PC-3 (cell line): ENCODE results near the gene DIAPH2.

Source experiments
- EZH2 ChIP-seq: fragments of 300-600 bp; sonication (generic); IDR thresholded peaks from one replicate; pipeline ENCODE4 v1.6.1; 2017; ENCODE audit warnings: antibody characterized with exemption, mild to moderate bottlenecking, low read length; ENCODE audit not compliant: unreplicated experiment
- EZH2phosphoT487 ChIP-seq: fragments of 300-600 bp; sonication (generic); IDR thresholded peaks from 2 replicates; pipeline ENCODE4 v1.6.1; 2018; ENCODE audit warnings: mild to moderate bottlenecking, antibody characterized with exemption, low read length, borderline replicate concordance

DNA sequence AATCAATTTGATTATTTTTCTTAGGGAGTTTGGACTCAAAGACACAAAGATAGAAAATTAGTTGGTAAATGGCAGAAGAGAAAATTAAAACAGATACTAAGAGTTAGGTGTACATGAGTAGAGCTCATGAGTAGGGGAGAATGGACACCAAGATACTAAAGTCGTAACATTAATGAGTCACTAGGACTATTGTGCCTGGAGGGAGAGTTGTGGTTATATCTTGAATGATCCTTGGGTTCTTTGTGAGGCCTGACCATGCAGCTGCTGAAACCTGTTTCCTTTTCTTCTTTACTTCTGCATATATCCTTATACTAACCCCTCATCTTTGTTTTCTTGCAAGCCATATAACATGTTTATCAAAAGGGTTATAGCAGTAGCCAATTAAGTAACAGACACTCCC is 731.8 kb downstream of the DIAPH2 start:
- TF ChIP-seq EZH2 = no peak
- TF ChIP-seq EZH2phosphoT487 = no peak
